ENCODE data around the gene ENTPD6.

Gene ENTPD6

DNA sequence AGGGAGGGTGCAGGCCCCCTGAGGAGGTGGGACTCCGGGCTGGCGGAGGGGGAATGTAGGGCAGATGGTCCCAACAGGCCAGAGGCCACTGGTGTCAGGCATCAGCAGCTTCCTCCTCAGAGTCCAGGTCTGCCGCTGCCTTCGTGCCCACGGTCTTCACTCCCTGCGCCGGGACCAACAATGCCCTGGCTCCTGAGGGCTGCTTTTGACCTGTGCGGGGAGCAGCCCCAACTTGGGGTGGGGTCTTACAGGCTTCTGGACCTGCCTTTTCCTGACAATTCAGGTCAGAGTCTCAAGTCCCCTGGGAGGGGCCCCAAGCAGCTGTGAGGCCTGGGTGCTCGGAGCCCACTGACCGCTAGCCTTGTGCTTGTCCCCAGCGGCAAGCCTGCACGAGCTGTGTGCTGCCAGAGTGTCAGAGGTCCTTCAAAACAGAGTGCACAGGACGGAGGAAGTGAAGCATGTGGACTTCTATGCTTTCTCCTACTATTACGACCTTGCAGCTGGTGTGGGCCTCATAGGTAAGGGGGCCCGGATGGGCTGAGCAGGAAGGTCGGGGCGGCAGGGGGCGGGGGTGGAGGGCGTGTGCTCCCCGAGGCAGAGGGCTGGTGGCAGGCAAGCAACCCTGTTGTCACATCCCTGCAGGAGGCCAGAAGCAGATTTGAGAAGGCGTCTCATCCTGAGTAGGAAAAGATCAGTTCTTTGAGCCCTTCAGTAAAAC lies 27.1 kb downstream of the ENTPD6 start:
- H3K4me2 ChIP-seq: peak overlapping the region; percentile 67 to 87 (median 75)
- no peak for TF ChIP-seq Cebpa-rat (IDR thresholded peaks at IDR 0.05)
- peak overlapping the region in 6 of 11 experiments; percentile 15 to 47 (median 34); a peak in 8 of 22 replicates for H3K9ac ChIP-seq
- H3K4me3 ChIP-seq: no peak overlapping the region
- peak overlapping the region in 9 of 11 experiments; percentile 10 to 56 (median 47); a peak in 13 of 22 replicates for H3K27ac ChIP-seq
- peaks cover 64 to 94% (median 87%) of the 10 kb centered on the region in 10 experiments for H3K4me1 ChIP-seq
- H3K27me3 ChIP-seq: no peaks in the 10 kb centered on the region
- H3K9me3 ChIP-seq (replicated peaks in 1 of 11): no peaks in the 10 kb centered on the region
- peaks cover 11 to 54% (median 20%) of the 10 kb centered on the region in 11 experiments for H3K36me3 ChIP-seq
- H4K20me1 ChIP-seq: peaks cover 0 to 42% (median 13%) of the 10 kb centered on the region in 11 experiments; a peak in 10 of 22 replicates

DNA sequence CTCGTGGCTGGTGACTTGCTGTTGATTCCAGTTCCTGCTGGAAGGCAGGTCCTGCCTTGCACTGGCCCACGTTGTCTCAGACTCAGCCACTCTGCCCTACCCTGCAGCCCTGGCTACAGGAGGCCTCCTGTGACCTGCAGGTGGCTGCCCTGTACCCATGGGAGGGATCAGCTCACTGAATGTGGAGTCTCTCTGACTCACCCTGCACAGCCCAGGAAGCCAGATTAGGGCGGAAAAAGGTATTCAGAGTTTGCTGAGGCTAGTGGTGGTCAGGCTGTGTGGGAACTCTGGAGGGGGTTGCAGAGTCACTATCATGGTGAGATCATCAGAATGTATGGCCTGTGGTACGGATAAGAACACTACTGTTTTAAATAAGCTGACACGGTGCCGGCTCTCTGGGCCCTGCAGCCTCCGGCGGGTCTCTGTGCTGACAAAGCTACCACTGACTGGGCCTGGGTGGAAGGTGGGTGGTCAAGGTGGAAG lies 27.7 kb downstream of the ENTPD6 start:
- Histone ChIP-seq H3K27me3 (no peaks in the 10 kb centered on the region), H3K36me3 (peaks cover 5 to 48% (median 14%) of the 10 kb centered on the region in 11 experiments), H4K20me1 (peaks cover 0 to 42% (median 13%) of the 10 kb centered on the region in 11 experiments; a peak in 10 of 22 replicates), H3K4me3 (no peak overlapping the region), H3K9ac (peak overlapping the region in 8 of 11 experiments; percentile 7 to 47 (median 26); a peak in 8 of 22 replicates), H3K4me1 (peaks cover 64 to 98% (median 88%) of the 10 kb centered on the region in 10 experiments), H3K27ac (peak overlapping the region in 9 of 11 experiments; percentile 10 to 56 (median 37); a peak in 15 of 22 replicates), H3K9me3 (replicated peaks in 1 of 11) (no peaks in the 10 kb centered on the region), H3K4me2 (peak overlapping the region; percentile 37 to 87 (median 68))
- TF ChIP-seq Cebpa-rat (IDR thresholded peaks at IDR 0.05): no peak

- H3K27me3 ChIP-seq: no peaks in the 10 kb centered on the region
- H3K9ac ChIP-seq: peak overlapping the region in 6 of 11 experiments; percentile 12 to 47 (median 28); a peak in 6 of 22 replicates
- no peaks in the 10 kb centered on the region for H3K9me3 ChIP-seq (replicated peaks in 1 of 11)
- no peak overlapping the region for H3K4me3 ChIP-seq
- peaks cover 64 to 98% (median 86%) of the 10 kb centered on the region in 10 experiments for H3K4me1 ChIP-seq
- peak overlapping the region; percentile 20 to 87 (median 68); a peak in 21 of 22 replicates for H3K4me2 ChIP-seq
- peaks cover 0 to 42% (median 13%) of the 10 kb centered on the region in 11 experiments; a peak in 10 of 22 replicates for H4K20me1 ChIP-seq
- peaks cover 0 to 40% (median 6%) of the 10 kb centered on the region in 11 experiments; a peak in 11 of 22 replicates for H3K36me3 ChIP-seq
- H3K27ac ChIP-seq: peak overlapping the region in 8 of 11 experiments; percentile 23 to 56 (median 42); a peak in 13 of 22 replicates
- no peak for TF ChIP-seq Cebpa-rat (IDR thresholded peaks at IDR 0.05)
These were observed 28.5 kb downstream of the ENTPD6 start for GRCh38 chr20:25223765-25224720.

- H3K27ac ChIP-seq: no peak overlapping the region
- peak overlapping the region in 6 of 11 experiments; percentile 13 to 80 (median 52); a peak in 8 of 22 replicates for H3K4me2 ChIP-seq
- TF ChIP-seq Cebpa-rat (IDR thresholded peaks at IDR 0.05): no peak
- peak overlapping the region in 1 of 11 experiments; percentile 31; a peak in 1 of 22 replicates for H3K9ac ChIP-seq
- H4K20me1 ChIP-seq: peaks cover 0 to 34% (median 11%) of the 10 kb centered on the region in 11 experiments; a peak in 10 of 22 replicates
- peaks cover 0 to 31% (median 0%) of the 10 kb centered on the region in 11 experiments; a peak in 7 of 22 replicates for H3K36me3 ChIP-seq
- no peaks in the 10 kb centered on the region for H3K27me3 ChIP-seq
- H3K9me3 ChIP-seq (replicated peaks in 1 of 11): no peaks in the 10 kb centered on the region
- peaks cover 62 to 98% (median 86%) of the 10 kb centered on the region in 10 experiments for H3K4me1 ChIP-seq
- no peak overlapping the region for H3K4me3 ChIP-seq
These were observed 29.4 kb downstream of the ENTPD6 start for GRCh38 chr20:25224941-25225340.

- Histone ChIP-seq H3K36me3 (peaks cover 0 to 26% (median 0%) of the 10 kb centered on the region in 11 experiments; a peak in 7 of 22 replicates), H4K20me1 (peaks cover 0 to 25% (median 2%) of the 10 kb centered on the region in 11 experiments; a peak in 7 of 22 replicates), H3K9me3 (replicated peaks in 1 of 11) (no peaks in the 10 kb centered on the region), H3K4me2 (peak overlapping the region; percentile 34 to 80 (median 58); a peak in 20 of 22 replicates), H3K9ac (peak overlapping the region in 3 of 11 experiments; percentile 1 to 57 (median 31); a peak in 3 of 22 replicates), H3K4me1 (peaks cover 53 to 98% (median 86%) of the 10 kb centered on the region in 10 experiments), H3K27ac (0 out of 22 replicates have a peak overlapping the region, but pooled peaks of 2 of the 11 experiments have one; percentile 32 to 58), H3K4me3 (no peak overlapping the region), H3K27me3 (no peaks in the 10 kb centered on the region)
- TF ChIP-seq Cebpa-rat (IDR thresholded peaks at IDR 0.05): no peak
These were observed 30.3 kb downstream of the ENTPD6 start for GRCh38 chr20:25225642-25226432.

- H4K20me1 ChIP-seq: peaks cover 0 to 17% (median 0%) of the 10 kb centered on the region in 11 experiments; a peak in 4 of 22 replicates
- peak overlapping the region; percentile 34 to 80 (median 58) for H3K4me2 ChIP-seq
- peak overlapping the region in 4 of 11 experiments; percentile 16 to 58 (median 27); a peak in 5 of 22 replicates for H3K27ac ChIP-seq
- no peak for TF ChIP-seq Cebpa-rat (IDR thresholded peaks at IDR 0.05)
- H3K27me3 ChIP-seq: no peaks in the 10 kb centered on the region
- H3K4me3 ChIP-seq: no peak overlapping the region
- H3K4me1 ChIP-seq: peaks cover 45 to 98% (median 83%) of the 10 kb centered on the region in 10 experiments
- H3K9me3 ChIP-seq (replicated peaks in 1 of 11): no peaks in the 10 kb centered on the region
- H3K9ac ChIP-seq: peak overlapping the region in 2 of 11 experiments; percentile 24 to 57; a peak in 3 of 22 replicates
- H3K36me3 ChIP-seq: peaks cover 0 to 17% (median 0%) of the 10 kb centered on the region in 11 experiments; a peak in 5 of 22 replicates
These were observed 31.2 kb downstream of the ENTPD6 start for GRCh38 chr20:25226433-25227316.

All from BLaER1 treated with 17β-estradiol and CSF1 and Interleukin-3, amounts not matched to agents 10 nM and 100 nM (cell line).